D341Med (cell line): ENCODE measurements around the gene USP7.

Source experiments
- DNase-seq: peaks from one replicate; pipeline ENCODE4 v3.0.0; 2012; ENCODE audit warnings: low spot score

Gene USP7

DNA sequence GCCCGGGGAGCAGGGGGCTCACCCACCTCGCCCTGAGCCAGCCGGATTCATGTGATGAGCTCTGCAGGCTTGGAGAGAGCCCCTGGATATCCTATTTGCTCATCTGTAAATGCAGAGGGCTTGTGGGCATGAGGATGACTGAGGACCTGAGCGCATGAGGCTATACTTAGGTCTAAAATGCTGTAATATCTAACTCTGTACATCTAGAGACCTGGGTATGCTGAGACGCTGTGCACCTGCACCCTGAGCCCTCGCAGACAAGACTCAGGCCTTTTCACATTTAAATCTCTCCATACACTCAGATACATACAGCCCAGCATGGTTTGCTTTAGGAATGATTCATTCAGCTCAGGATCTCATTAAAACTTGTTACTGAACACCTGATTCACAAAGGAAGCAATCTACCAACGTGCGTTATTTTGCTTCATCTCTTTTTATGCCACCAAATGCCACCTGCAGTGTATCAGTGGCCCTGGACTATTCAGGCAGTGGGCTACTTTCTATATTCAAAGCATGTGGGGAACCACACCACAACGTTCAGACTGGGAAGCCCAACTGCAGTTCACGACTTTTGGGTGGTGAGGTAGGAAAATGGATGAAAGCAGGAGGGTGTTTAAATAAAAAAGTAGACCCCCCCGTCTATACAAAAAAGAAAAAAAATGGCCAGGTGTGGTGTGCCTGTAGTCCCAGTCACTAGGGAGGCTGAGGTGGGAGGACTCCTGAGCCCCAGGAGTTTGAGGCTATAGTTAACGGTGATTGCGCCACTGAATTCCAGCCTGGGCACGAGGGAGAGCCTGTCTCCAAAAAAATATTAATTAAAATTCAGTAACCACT is 12.0 kb downstream of the USP7 start:
- DNase-seq, result no peak

DNA sequence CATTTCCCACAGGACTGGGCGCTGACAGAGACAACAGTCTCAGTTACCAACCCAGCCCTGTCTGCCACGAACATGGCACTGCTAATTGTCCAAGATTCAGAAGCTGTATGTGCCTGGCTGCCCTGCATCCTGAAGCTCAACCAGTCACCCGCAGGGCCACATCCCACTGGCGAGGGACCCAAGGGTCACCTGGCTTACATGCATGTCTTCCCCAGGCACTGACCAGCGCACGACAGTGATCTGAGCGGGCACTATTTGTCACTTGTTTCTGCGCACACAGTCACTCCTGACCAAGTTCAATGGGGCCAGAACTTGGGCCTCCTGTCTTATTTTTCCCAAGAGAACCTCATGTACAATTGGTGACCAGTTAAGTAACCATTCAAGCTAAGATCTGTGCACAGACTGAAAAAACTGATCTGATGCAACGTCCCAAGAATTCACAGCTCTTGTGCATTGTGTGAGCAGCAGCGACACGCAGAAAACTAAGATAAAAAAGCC is 13.1 kb downstream of the USP7 start:
- no peak for DNase-seq

DNA sequence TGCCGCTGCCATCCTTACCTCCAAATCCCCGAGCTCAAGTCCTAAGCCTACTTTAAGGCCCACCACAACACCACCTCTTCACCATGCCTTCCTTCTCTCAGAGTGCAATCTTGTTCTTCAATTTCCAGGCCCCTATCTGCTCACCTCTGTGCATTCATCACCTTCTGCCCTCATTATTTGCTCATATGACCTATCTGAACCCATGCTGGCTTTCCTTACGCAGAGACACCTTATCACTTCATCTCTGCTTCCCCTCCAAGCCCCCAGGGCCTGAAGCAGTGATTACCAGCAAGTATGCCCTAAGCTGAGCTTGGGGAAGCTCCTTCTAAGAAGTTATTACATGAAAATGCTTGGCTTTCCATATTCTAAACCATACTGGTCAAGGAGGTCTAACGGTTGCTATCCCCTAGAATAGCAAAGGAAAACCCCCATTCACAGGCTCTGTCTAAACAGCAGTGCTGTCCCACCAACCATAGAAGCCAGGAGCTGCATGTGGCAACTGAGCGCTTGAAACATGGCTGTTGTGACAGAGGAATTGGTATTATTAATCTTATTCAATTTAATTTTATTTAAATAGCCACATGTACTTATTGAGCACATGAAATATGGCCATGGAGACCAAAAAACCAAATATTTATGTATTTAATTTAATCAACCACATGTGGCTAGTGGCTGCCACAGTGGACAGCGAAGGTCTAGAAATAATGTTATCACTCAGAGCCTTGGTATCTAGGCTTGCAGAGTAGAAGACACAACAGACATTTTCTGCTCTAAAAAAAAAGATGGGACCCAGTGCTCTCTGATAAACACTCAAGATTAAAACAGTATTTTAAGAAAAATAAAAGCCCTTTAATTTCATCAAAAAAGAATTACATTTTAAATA is 13.9 kb downstream of the USP7 start:
- DNase-seq, result no peak

DNA sequence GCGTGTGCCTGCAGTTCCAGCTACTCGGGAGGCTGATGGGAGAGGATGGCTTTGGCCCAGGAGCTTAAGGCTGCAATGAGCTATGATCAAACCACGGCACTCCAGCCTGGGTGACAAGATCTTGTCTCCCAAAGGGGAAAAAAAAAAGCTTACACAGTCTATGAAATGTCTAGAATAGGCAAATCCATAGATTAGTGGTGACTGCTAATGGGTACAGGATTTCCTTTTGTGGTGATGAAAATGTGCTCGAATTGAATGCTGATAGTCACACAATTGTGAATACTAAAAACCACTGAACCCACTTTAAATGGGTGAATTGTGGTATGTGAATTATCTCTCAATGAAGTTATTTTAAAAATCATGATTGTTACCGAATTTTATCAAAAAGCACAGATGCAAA is 14.9 kb downstream of the USP7 start:
- DNase-seq, result no peak

DNA sequence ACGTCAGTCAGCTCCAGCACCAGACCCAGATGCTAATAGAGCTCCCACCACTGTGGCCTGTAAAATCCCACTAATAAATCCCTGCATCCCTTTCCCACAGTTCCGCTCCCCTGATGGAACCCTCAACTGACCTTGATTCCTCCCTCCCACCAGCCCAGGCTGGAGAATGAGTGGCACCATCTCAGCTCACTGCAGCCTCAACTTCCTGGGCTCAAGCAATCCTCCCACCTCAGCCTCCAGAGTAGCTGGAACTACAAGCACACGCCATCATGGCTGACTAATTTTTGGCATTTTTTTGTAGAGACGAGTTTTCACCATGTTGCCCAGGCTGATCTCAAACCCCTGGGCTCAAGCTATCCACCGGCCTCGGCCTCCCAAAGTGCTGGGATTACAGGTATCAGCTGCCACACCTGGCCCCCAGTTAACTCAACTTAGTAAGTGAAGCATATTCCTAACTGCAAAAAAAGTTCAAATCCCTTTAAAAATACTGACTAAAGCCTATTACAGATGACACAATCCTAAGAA is 15.6 kb downstream of the USP7 start:
- no peak for DNase-seq

DNA sequence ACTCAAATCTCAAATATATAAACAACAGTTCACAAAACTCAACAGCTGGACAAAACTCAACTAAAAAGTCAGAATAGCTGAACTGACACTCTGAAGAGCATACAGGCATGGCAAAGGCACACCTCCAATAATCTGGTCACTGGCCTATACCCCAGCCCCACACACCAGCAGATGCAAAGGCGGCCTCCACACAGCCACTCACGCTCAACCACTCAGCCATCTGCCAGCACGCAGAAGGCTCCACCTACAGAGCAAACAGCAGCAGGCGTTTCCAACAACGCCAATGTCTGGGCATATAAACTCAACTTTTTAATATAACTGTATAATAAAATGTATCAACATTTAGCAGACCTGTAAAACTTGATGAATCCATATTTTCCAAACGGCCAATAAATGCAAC is 17.2 kb downstream of the USP7 start:
- DNase-seq, result peak; percentile 68

DNA sequence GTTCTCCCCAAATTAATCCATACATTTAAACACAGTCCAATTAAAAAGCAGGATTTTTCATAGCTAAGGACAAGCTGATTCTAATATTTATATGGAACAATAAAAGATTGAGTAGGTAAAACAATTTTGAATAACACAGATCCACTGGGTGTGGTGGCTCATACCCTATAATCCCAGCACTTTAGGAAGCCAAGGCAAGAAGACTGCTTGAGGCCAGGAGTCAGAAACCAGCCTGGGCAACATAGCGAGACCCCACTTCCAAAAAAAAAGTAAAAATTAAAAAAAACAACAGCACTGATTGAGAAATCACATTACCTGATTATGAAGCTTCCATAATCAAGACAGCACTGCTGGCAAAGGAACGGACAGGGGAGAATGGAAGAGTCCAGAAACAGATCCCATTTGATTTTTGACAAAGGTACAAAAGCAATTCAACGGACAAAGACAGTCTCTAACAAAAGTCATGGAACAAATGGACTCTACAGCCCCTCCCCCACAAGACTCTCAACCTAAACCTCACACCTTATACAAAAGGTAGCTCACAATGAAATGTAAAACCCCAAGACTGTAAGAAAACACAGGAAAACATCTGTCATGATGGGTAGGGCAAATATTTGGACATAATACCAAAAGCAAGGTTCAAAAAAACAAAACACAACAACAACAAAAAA is 17.9 kb downstream of the USP7 start:
- DNase-seq, result no peak

DNA sequence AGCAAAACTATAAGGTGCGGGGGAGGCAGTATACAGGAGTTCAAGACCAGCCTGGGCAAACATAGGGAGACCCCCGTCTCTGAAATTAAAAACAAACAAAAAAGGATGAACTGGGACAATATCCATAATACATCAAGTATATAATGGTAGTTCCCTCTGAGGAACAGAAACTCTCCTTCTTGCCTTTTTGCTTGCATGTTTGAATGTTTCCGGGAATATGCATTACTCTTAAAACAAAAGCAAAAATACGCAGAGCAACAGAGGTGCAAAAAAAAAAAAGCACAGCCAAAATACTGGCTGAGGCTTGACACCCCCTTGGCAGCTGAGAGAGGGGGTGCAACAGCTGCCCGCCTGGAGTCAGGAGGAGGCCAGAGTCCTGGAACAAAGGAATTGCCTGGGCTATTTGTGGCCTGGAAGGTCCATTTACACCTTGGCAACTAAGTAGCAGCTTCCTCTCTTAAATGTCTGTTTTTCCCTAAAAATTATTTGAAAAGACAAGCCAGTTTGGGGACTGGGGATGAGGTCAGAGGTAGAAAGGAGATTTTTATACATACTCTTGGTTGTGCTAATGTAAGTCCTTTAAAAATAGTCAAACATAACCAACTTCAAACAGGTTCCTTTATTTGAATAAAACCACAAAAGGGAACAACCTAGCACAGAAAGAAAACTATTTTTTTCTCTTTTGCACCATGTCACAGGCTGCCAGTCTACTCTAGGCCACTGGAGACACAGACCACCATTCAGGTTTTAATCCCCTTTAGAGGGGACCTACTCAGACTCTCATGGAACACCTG is 19.5 kb downstream of the USP7 start:
- no peak for DNase-seq

DNA sequence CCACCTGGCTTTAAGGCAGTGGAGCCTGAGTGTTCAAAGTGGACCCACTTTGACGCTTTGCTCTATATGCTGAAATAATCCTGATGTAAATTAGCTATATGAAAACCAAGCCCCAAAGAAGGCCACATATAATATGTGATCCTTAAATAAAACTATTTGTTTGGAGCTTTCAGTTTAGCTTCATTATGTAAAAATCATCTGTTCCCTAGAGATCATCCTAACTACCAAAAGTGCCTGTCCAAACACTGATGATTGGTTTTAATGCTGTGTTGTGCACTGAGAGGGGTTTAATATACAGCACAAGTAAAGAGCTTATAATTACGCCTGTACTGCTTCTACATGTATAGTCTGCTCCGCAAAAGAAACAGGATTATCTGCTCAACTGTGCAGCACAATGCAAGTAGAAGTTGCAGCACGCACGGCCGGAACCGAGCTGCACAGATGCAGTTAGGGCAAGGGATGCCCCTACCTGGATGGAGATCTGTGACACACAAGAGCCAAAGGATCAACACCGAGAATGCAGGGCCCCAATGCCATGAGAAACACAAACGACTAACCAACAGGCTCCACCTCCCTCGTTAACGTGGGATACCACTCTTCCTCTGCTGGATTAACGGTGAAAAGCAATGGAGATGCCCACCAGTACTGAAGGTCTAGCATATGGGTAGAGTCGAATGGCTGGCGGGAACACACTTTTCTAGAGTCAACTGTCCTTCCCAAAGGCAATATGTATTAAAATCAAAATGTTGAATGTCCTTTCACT is 20.5 kb downstream of the USP7 start:
- DNase-seq, result peak; percentile 44

DNA sequence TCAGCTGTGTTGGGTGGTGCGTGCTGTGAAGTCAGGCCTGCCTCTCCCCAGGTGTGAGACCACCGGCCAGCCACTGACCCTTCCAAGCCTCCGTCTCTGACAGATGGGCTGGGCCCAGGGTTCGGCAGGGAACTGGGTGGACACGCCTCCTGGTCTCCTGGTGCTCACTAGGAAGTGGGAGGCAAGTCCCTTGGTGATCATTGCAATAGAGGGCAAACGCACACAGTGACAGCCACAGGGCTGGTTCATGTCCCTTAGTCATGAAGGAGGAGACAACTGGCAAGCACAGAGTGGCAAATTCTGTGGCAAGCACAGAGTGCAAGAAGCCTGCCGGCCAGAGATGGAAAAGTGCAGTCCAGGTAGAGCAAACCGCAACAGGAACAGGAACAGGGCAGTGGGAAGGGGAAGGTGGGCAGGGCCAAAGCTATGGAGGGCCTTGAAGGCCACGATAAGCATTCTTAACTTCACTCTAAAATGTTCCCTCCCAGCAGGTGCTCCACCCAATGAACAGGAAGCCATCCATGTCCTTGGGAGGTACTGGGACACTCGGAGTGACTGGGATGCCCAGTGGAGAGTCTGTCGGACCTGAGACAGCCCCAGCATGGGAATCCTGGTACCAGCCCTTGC is 21.9 kb downstream of the USP7 start:
- DNase-seq, result no peak

DNA sequence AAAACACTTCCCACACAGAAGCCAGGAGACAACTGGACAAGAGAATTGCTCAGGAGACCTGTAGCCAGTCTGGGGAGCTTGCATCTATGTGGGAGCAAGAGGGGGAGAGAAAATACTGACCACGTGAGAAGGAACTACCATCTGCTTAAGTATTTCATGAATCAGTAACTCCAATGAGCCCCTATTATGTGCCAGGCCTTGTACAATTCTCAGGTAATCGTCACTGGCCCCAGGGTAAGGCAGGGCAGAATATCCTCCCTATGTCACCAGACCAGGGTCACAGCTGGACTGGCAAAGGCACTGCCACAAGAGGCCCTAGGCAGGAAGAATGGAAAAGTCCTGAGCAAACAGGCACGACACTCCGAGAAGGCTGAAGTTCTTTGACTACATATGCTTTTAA is 25.9 kb downstream of the USP7 start:
- DNase-seq, result no peak

DNA sequence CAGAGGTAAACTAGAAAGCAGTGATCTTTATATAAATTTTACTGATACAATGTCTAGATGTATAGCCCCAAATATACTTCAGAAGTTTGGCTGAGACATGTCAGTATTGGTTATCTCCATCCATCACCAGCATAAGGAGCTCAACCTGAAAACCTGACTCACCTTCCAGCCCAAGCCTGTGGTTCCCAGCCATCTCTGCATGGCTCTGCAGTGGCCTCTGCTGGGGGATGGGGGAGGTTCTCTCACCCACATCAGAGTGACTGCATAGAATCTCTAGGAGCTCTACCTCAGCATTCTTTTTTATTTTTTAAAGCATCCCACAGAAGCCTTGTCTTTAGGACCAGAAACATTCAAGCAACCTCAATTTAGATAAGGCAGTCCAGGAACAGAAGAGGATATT is 27.3 kb downstream of the USP7 start:
- peak; percentile 65 for DNase-seq

DNA sequence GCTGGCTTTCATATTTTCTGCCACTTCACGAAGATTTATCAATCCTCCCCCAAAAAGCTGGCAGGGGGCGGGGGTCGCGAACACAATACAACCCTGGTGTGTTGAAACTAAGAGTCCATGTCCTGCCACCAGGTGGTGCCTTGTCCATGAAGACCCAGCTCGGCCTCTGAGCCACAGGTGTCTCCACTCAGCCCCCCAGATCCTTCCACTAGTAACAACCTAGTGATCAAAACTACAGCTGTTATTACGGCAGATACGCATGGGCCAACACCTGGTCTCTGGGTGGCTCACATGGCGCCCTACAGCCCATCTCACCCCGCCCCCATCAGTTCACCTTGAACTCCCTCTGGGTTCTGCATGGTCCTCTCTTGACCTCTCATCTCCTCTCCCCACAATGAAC is 27.7 kb downstream of the USP7 start:
- peak; percentile 56 for DNase-seq

DNA sequence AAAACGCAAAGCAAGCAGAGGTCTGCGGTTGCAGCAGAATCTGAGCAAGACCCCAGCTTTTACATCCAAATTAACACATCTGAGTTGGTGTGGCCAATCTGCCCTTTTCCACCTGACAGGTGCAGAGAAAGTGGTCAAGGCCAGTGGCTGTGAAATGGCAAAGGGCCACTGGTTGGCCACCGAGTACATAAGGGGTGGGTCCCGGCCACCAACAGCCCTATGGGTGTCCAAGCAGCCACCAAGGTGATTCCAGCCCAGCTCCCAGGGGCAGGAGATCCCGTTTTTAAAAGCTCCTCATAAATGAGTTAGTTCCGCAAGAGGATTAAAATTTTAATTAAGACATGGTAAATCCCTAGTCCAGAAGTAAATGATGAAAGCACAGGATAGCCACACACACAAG is 29.1 kb downstream of the USP7 start:
- no peak for DNase-seq

DNA sequence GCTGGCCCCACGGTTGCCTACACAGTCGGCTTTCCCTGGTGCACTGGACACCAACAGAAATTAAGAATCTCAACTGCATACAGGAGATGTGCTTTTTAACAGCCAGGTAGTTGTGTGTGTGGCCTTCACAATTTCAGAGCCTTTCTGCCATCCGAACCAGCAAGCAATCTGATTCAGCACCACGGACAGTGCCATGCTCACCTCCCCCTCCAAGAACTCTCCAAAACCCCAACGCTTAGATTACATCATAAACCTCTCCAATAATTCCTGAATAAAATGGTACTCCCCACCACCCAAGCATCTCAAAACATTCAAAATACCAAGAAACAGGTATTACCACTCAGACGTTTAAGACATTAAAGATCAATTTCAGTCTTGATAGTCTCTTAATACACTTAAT is 31.8 kb downstream of the USP7 start:
- DNase-seq, result no peak

DNA sequence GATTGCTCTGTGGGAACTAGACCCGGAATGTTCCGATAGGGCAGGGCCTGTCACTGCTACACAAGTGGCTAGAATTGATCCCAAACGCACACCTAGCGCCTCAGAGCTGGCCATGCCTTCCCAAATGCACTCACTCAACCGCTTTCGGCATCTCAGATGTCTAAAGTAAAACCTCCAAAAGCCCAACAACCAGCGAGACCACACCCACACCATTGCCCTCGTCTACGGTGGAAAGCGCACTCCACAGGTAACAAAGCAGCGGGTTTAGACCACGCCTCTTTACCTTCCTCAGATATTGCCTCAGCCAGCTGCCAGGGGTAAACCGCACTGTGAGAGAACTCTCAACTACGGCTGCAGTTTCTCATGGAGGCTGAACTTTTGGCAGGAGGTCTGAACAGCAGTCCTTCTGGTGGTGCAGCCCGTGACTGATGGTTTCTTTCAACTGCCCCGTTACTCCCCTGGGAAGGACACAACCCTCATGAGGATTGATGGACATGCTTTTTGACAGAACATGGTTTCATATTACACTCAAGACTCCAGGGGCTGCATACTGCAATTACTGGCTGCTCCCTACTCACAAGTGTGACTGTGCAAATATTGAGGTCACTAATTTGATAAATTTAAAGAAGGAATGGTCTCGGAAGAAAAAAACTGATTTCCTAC is 34.5 kb downstream of the USP7 start:
- DNase-seq, result no peak

DNA sequence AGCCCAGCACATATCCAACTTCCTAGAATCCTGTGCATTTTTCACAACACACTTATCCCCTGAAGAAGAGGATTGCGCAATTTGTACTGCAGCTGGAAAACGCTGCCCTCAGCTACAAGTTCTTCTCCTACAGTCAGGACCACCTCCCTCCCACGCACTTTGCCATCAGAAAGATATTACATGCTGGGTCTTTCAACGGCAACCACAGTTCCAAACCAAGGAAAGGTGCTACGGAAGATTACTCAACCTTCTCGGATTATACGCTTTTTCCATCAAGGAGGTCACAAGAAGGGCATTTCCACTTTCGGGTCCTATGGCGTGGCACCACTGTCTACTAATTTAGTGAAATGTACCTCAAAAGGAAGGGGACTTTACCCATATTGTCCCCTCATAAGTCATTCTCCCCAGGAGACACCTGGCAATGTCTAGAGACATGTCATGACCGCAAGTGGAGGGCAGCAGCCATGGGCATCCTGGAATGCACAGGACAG is 35.2 kb downstream of the USP7 start:
- no peak for DNase-seq

DNA sequence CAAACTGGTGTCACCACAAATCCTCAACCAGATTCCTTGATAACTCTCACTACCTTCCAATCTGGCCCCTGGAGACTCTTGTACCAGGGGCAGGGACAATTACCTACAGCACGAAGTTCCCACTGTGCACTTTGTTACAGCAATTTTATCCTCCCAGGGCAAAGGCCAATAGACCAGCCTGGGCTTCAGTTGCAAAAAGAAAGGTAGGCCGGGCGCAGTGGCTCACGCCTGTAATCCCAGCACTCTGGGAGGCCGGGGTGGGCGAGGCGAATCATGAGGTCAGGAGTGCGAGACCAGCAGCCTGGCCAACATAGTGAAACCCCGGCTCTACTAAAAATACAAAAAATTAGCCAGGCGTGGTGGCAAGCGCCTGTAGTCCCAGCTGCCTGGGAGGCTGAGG is 36.9 kb downstream of the USP7 start:
- DNase-seq, result no peak

DNA sequence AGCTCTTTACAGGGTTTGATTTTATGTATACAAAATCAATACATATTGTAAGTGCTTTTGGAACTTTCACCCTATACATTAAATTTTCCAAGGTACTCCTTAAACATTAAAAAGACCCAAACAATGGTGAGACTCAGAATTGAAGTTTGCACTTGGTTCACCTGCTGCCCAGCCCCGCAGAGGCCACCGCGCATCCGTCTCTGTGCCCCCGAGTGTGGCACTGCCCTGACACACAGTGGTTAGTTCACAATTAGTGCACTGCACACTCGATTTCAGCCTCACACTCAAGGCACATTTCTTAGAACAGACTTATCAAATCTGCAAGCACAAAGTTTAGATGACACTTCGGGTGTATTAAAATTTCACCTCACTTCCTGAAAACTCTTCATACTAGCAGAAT is 38.3 kb downstream of the USP7 start:
- DNase-seq, result no peak

DNA sequence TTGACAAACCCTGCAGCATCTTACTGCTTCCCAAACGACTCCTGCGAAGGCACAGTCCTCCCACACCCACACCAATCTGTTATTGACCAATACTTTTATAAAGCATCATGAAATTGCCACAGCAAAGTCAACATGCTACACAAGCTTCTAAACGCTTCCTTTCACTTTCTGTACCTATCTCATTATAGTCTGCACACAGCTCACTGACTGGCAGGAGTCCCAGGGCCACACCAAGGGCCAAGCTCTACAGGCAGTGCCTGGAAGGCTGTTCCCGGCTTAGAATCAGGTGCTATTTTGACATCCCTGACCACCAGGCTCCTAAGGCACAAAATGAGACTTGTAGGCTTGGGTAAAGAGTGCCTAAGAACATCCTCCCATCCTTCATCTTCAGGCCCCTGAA is 39.5 kb downstream of the USP7 start:
- no peak for DNase-seq
